ENCODE results near the gene AIF1. TPM values are rescaled to one million over a fixed set of nuclear protein-coding genes. Genes with fewer than 3 reads are reported as not detected.

AIF1 gene
- total RNA-seq, 1 donor from 2014 or later, result not detected

DNA sequence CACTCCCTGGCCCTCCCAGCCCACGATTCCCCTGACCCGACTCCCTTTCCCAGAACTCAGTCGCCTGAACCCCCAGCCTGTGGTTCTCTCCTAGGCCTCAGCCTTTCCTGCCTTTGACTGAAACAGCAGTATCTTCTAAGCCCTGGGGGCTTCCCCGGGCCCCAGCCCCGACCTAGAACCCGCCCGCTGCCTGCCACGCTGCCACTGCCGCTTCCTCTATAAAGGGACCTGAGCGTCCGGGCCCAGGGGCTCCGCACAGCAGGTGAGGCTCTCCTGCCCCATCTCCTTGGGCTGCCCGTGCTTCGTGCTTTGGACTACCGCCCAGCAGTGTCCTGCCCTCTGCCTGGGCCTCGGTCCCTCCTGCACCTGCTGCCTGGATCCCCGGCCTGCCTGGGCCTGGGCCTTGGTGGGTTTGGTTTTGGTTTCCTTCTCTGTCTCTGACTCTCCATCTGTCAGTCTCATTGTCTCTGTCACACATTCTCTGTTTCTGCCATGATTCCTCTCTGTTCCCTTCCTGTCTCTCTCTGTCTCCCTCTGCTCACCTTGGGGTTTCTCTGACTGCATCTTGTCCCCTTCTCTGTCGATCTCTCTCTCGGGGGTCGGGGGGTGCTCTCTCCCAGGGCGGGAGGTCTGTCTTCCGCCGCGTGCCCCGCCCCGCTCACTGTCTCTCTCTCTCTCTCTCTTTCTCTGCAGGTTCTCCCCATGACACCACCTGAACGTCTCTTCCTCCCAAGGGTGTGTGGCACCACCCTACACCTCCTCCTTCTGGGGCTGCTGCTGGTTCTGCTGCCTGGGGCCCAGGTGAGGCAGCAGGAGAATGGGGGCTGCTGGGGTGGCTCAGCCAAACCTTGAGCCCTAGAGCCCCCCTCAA lies 42.8 kb upstream of the AIF1 start, which contains the start of gene LTA:
Gene LTA (plus strand): TSS at position 249 of the 871 bp plus-strand sequence. CDS start 454 bp downstream, at position 703.
- Mint-ChIP-seq H3K4me3 (no peak within 1 kb of the TSS), H3K4me1 (peaks cover 17% of the 10 kb centered on the region), H3K27me3 (ENCODE audit: low read depth) (peaks cover 3% of the 10 kb centered on the region), H3K27ac (ENCODE audit: unreplicated experiment) (peak within 1 kb of the TSS; percentile 81), H3K36me3 (ENCODE audit: low read depth) (no peaks in the 10 kb centered on the region), H3K9me3 (no peaks in the 10 kb centered on the region)
- TF ChIP-seq, protein P1, sequence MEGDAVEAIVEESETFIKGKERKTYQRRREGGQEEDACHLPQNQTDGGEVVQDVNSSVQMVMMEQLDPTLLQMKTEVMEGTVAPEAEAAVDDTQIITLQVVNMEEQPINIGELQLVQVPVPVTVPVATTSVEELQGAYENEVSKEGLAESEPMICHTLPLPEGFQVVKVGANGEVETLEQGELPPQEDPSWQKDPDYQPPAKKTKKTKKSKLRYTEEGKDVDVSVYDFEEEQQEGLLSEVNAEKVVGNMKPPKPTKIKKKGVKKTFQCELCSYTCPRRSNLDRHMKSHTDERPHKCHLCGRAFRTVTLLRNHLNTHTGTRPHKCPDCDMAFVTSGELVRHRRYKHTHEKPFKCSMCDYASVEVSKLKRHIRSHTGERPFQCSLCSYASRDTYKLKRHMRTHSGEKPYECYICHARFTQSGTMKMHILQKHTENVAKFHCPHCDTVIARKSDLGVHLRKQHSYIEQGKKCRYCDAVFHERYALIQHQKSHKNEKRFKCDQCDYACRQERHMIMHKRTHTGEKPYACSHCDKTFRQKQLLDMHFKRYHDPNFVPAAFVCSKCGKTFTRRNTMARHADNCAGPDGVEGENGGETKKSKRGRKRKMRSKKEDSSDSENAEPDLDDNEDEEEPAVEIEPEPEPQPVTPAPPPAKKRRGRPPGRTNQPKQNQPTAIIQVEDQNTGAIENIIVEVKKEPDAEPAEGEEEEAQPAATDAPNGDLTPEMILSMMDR (conservative IDR thresholded peaks at IDR 0.05), result no peak
- DNase-seq (ENCODE audit: low read depth, low spot score), result no peak

DNA sequence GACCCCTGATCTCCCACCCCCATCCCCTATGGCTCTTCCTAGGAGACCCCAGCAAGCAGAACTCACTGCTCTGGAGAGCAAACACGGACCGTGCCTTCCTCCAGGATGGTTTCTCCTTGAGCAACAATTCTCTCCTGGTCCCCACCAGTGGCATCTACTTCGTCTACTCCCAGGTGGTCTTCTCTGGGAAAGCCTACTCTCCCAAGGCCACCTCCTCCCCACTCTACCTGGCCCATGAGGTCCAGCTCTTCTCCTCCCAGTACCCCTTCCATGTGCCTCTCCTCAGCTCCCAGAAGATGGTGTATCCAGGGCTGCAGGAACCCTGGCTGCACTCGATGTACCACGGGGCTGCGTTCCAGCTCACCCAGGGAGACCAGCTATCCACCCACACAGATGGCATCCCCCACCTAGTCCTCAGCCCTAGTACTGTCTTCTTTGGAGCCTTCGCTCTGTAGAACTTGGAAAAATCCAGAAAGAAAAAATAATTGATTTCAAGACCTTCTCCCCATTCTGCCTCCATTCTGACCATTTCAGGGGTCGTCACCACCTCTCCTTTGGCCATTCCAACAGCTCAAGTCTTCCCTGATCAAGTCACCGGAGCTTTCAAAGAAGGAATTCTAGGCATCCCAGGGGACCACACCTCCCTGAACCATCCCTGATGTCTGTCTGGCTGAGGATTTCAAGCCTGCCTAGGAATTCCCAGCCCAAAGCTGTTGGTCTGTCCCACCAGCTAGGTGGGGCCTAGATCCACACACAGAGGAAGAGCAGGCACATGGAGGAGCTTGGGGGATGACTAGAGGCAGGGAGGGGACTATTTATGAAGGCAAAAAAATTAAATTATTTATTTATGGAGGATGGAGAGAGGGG lies 41.6 kb upstream of the AIF1 start:
- no peak for DNase-seq (ENCODE audit: low read depth, low spot score)
- Mint-ChIP-seq H3K4me1 (peaks cover 5% of the 10 kb centered on the region), H3K27ac (ENCODE audit: unreplicated experiment) (peak overlapping the region; percentile 81), H3K36me3 (ENCODE audit: low read depth) (no peaks in the 10 kb centered on the region), H3K4me3 (no peak overlapping the region), H3K27me3 (ENCODE audit: low read depth) (peaks cover 3% of the 10 kb centered on the region), H3K9me3 (no peaks in the 10 kb centered on the region)
- TF ChIP-seq, protein P1 (conservative IDR thresholded peaks at IDR 0.05), result no peak

DNA sequence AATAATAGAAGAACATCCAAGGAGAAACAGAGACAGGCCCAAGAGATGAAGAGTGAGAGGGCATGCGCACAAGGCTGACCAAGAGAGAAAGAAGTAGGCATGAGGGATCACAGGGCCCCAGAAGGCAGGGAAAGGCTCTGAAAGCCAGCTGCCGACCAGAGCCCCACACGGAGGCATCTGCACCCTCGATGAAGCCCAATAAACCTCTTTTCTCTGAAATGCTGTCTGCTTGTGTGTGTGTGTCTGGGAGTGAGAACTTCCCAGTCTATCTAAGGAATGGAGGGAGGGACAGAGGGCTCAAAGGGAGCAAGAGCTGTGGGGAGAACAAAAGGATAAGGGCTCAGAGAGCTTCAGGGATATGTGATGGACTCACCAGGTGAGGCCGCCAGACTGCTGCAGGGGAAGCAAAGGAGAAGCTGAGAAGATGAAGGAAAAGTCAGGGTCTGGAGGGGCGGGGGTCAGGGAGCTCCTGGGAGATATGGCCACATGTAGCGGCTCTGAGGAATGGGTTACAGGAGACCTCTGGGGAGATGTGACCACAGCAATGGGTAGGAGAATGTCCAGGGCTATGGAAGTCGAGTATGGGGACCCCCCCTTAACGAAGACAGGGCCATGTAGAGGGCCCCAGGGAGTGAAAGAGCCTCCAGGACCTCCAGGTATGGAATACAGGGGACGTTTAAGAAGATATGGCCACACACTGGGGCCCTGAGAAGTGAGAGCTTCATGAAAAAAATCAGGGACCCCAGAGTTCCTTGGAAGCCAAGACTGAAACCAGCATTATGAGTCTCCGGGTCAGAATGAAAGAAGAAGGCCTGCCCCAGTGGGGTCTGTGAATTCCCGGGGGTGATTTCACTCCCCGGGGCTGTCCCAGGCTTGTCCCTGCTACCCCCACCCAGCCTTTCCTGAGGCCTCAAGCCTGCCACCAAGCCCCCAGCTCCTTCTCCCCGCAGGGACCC lies 40.6 kb upstream of the AIF1 start:
- TF ChIP-seq, protein P1 (conservative IDR thresholded peaks at IDR 0.05), result no peak
- DNase-seq (ENCODE audit: low read depth, low spot score), result no peak
- Mint-ChIP-seq H3K36me3 (ENCODE audit: low read depth) (no peaks in the 10 kb centered on the region), H3K9me3 (no peaks in the 10 kb centered on the region), H3K27ac (ENCODE audit: unreplicated experiment) (no peak overlapping the region), H3K27me3 (ENCODE audit: low read depth) (peaks cover 3% of the 10 kb centered on the region), H3K4me3 (no peak overlapping the region), H3K4me1 (no peaks in the 10 kb centered on the region)

DNA sequence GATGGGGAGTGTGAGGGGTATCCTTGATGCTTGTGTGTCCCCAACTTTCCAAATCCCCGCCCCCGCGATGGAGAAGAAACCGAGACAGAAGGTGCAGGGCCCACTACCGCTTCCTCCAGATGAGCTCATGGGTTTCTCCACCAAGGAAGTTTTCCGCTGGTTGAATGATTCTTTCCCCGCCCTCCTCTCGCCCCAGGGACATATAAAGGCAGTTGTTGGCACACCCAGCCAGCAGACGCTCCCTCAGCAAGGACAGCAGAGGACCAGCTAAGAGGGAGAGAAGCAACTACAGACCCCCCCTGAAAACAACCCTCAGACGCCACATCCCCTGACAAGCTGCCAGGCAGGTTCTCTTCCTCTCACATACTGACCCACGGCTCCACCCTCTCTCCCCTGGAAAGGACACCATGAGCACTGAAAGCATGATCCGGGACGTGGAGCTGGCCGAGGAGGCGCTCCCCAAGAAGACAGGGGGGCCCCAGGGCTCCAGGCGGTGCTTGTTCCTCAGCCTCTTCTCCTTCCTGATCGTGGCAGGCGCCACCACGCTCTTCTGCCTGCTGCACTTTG lies 39.6 kb upstream of the AIF1 start, which contains the start of gene TNF:
Gene TNF (plus strand): TSS at position 231 of the 567 bp plus-strand sequence. CDS start 177 bp downstream, at position 408.
- no peak within 1 kb of the TSS for H3K4me3 Mint-ChIP-seq
- TF ChIP-seq, protein P1 (conservative IDR thresholded peaks at IDR 0.05), result no peak

More for the DNA sequence above, 39.6 kb upstream of the AIF1 start, which contains the start of gene TNF:
- no peaks in the 10 kb centered on the region for H3K9me3 Mint-ChIP-seq
- H3K36me3 Mint-ChIP-seq (ENCODE audit: low read depth), result no peaks in the 10 kb centered on the region
- DNase-seq (ENCODE audit: low read depth, low spot score), result no peak
- peaks cover 3% of the 10 kb centered on the region for H3K27me3 Mint-ChIP-seq (ENCODE audit: low read depth)
- H3K4me1 Mint-ChIP-seq, result peaks cover 2% of the 10 kb centered on the region
- H3K27ac Mint-ChIP-seq (ENCODE audit: unreplicated experiment), result no peak within 1 kb of the TSS
